Right lobe of liver (tissue), 6 donors: ENCODE data around the gene EID3. TPM values are rescaled to one million over a fixed set of nuclear protein-coding genes. Genes with fewer than 3 reads are reported as not detected.

Experiments
- ATAC-seq, 4 donors: fragments of 200-7000 bp; cut with Tn5 transposase; one replicate each; pipeline ENCODE4 v1.9.1; 2020; ENCODE audit warnings: mild to moderate bottlenecking in 4 of 4, moderate library complexity in 4 of 4
- DNase-seq, 3 donors: peaks; one replicate each; pipeline ENCODE4 v3.0.0-alpha.2; 2020
- H3K27ac ChIP-seq, 3 donors: fragments of 200-600 bp; one replicate each; pipeline ENCODE4 v1.8.0; 2022
- H3K27me3 ChIP-seq, 2 donors: fragments of 200-600 bp; one replicate each; pipeline ENCODE4 v1.8.0; 2022
- H3K36me3 ChIP-seq, 4 donors: fragments of 200-600 bp; sonication (generic) in 1 of 4; one replicate each; pipeline versions ENCODE4 v1.5.1 to v1.8.0; 2017 to 2022; ENCODE audit warnings: control low read depth in 1 of 4
- H3K4me1 ChIP-seq, 4 donors: fragments of 200-600 bp; sonication (generic) in 1 of 4; one replicate each; pipeline versions ENCODE4 v1.5.1 to v1.8.0; 2017 to 2022; ENCODE audit warnings: control low read depth in 1 of 4
- H3K4me3 ChIP-seq, 3 donors: fragments of 200-600 bp; one replicate each; pipeline ENCODE4 v1.8.0; 2022
- H3K9me3 ChIP-seq, 4 donors: fragments of 200-600 bp; sonication (generic) in 1 of 4; one replicate each; pipeline versions ENCODE4 v1.5.1 to v1.8.0; 2017 to 2022; ENCODE audit warnings: control low read depth in 1 of 4
- CTCF ChIP-seq, 4 donors: fragments of 200-600 bp in 3 of 4; fragments of 450-650 bp in 1 of 4; IDR thresholded peaks; one replicate each; pipeline versions ENCODE4 v1.5.1 to v1.8.0; 2016 to 2022; ENCODE audit warnings: antibody characterized with exemption in 4 of 4, mild to moderate bottlenecking in 2 of 4
- POLR2A ChIP-seq: fragments of 450-650 bp; IDR thresholded peaks from one replicate; pipeline ENCODE4 v1.6.1; 2017; ENCODE audit warnings: antibody characterized with exemption, mild to moderate bottlenecking
- WGBS: methylation state at CpG from one replicate; pipeline ENCODE4 v1.1.6; 2018; ENCODE audit warnings: low coverage, low lambda C conversion rate; ENCODE audit not compliant: insufficient coverage; ENCODE audit errors: missing lambda C conversion rate; 5-methylcytosine and 5-hydroxymethylcytosine counted together
- intact Hi-C, 2 donors: fragments of 100-400 bp; cut with DNase I; formaldehyde crosslinking; loops; one replicate each; pipeline versions ENCODE4 v1.11.2 to v1.14.1; 2022
- total RNA-seq, 6 experiments: library from RNA; depleted of rRNA in 2 of 6; stranded (reverse); fragments of >200 nt in 2 of 6; fragmentation: NEBNext Ultra II Directional in 3 of 6; extraction: Animal tissue kit (Norgen Biotek cat#: 25700) in 3 of 6; gene quantifications; one replicate each; pipeline versions ENCODE4 v1.1.0 to v1.2.4, GENCODE V29; 2016 to 2023
- donor health status: DM: no; HTN: yes; CAD: no.
- donor health status: DM: no; HTN: no; CAD: no.
- donor health status: DM: no; HTN: no; CAD: no.
- donor health status: DM: no; HTN: yes; CAD: no.
- donor health status: DM: no; HTN: yes; CAD: no.

The EID3 gene
- total RNA-seq, 6 experiments from 2014 or later = 1.1 to 7.3 (median 1.4) TPM

- peaks cover 0 to 81% (median 27%) of the 10 kb centered on the region in 4 donors for H3K36me3 ChIP-seq
Observed at GRCh38 chr12:104313568-104314241, 10.2 kb downstream of the EID3 start.

GRCh38 chr12:104314242-104314614, 10.7 kb downstream of the EID3 start:
- peak in 1 of 4 donors; percentile 30 for ATAC-seq
- H3K27ac ChIP-seq = no peak overlapping the region
- no peak overlapping the region for H3K4me3 ChIP-seq
- no peak for DNase-seq
- H3K9me3 ChIP-seq = no peaks in the 10 kb centered on the region
- intact Hi-C loops = no loop called here
- H3K36me3 ChIP-seq = peaks cover 0 to 86% (median 32%) of the 10 kb centered on the region in 4 donors
- no peaks in the 10 kb centered on the region for H3K4me1 ChIP-seq
- WGBS = 83% methylated on average over 1 of the region's 1 CpG
- TF ChIP-seq POLR2A = no peak
- TF ChIP-seq CTCF (IDR thresholded peaks at IDR 0.05) = no peak
- H3K27me3 ChIP-seq = no peaks in the 10 kb centered on the region

More at GRCh38 chr12:104313568-104314241, 10.2 kb downstream of the EID3 start:
- no peak for DNase-seq
- ATAC-seq = no peak
- WGBS = 75% methylated on average over 4 of the region's 4 CpGs
- no peak overlapping the region for H3K4me3 ChIP-seq
- intact Hi-C loops = no loop called here
- no peak overlapping the region for H3K27ac ChIP-seq
- no peaks in the 10 kb centered on the region for H3K4me1 ChIP-seq
- no peak for TF ChIP-seq POLR2A
- no peak for TF ChIP-seq CTCF (IDR thresholded peaks at IDR 0.05)
- H3K27me3 ChIP-seq = no peaks in the 10 kb centered on the region
- H3K9me3 ChIP-seq = no peaks in the 10 kb centered on the region

- Histone ChIP-seq H3K4me3 (no peak overlapping the region), H3K27ac (no peak overlapping the region), H3K9me3 (no peaks in the 10 kb centered on the region), H3K4me1 (no peaks in the 10 kb centered on the region), H3K36me3 (peaks cover 0 to 100% (median 43%) of the 10 kb centered on the region in 4 donors), H3K27me3 (no peaks in the 10 kb centered on the region)
- intact Hi-C loops = no loop called here
- TF ChIP-seq POLR2A (no peak), CTCF (IDR thresholded peaks at IDR 0.05) (no peak)
- 76% methylated on average over 10 of the region's 10 CpGs for WGBS
- ATAC-seq (no peak), DNase-seq (no peak)
Observed at GRCh38 chr12:104315326-104316224, 12.0 kb downstream of the EID3 start.

- H3K4me3 ChIP-seq = no peak overlapping the region
- no peaks in the 10 kb centered on the region for H3K4me1 ChIP-seq
- H3K36me3 ChIP-seq = peaks cover 0 to 100% (median 51%) of the 10 kb centered on the region in 4 donors
- H3K27me3 ChIP-seq = no peaks in the 10 kb centered on the region
- no peak overlapping the region for H3K27ac ChIP-seq
- ATAC-seq (no peak), DNase-seq (no peak)
- TF ChIP-seq CTCF (IDR thresholded peaks at IDR 0.05) (no peak), POLR2A (no peak)
- H3K9me3 ChIP-seq = no peaks in the 10 kb centered on the region
- intact Hi-C loops = no loop called here
Observed at GRCh38 chr12:104316936-104317335, 13.4 kb downstream of the EID3 start.
